ENCODE measurements around the gene POLE. TPM values are rescaled to one million over a fixed set of nuclear protein-coding genes. Genes with fewer than 3 reads are reported as not detected.

The POLE gene
- total RNA-seq, 4 donors from 2014 or later, result 15.8 to 60.8 (median 27.1) TPM

GRCh38 chr12:132591107-132591935 is 95.8 kb downstream of the POLE start:
- no peak for DNase-seq (ENCODE audit: low spot score)
- ATAC-seq (ENCODE audit: low FRiP score), result no peak
- no peak for TF ChIP-seq CTCF (IDR thresholded peaks at IDR 0.05)

GRCh38 chr12:132588821-132589669 is 98.1 kb downstream of the POLE start:
- DNase-seq (ENCODE audit: low spot score) (no peak), ATAC-seq (ENCODE audit: low FRiP score) (no peak)
- TF ChIP-seq CTCF (IDR thresholded peaks at IDR 0.05), result no peak

- ATAC-seq (ENCODE audit: low FRiP score) (no peak), DNase-seq (ENCODE audit: low spot score) (no peak)
- TF ChIP-seq CTCF (IDR thresholded peaks at IDR 0.05), result no peak
Observed at GRCh38 chr12:132588319-132588718, 98.8 kb downstream of the POLE start.

GRCh38 chr12:132587781-132588180 is 99.4 kb downstream of the POLE start:
- ATAC-seq (ENCODE audit: low FRiP score) (no peak), DNase-seq (ENCODE audit: low spot score) (no peak)
- no peak for TF ChIP-seq CTCF (IDR thresholded peaks at IDR 0.05)

- no peak for ATAC-seq (ENCODE audit: low FRiP score)
- no peak for TF ChIP-seq CTCF (IDR thresholded peaks at IDR 0.05)
- DNase-seq (ENCODE audit: low spot score), result no peak
Observed at GRCh38 chr12:132586929-132587328, 100.2 kb downstream of the POLE start.

GRCh38 chr12:132585177-132585576 is 102.0 kb downstream of the POLE start:
- no peak for ATAC-seq (ENCODE audit: low FRiP score)
- DNase-seq (ENCODE audit: low spot score), result no peak
- TF ChIP-seq CTCF (IDR thresholded peaks at IDR 0.05), result no peak

Data from omental fat pad (tissue), 4 donors.